Measurements from ENCODE around the gene FOXO1. TPM values are rescaled to one million over a fixed set of nuclear protein-coding genes. Genes with fewer than 3 reads are reported as not detected.

Gene FOXO1
- total and polyA plus RNA-seq, 2 experiments from 2014 or later, result 32.4 to 68.0 TPM

DNA sequence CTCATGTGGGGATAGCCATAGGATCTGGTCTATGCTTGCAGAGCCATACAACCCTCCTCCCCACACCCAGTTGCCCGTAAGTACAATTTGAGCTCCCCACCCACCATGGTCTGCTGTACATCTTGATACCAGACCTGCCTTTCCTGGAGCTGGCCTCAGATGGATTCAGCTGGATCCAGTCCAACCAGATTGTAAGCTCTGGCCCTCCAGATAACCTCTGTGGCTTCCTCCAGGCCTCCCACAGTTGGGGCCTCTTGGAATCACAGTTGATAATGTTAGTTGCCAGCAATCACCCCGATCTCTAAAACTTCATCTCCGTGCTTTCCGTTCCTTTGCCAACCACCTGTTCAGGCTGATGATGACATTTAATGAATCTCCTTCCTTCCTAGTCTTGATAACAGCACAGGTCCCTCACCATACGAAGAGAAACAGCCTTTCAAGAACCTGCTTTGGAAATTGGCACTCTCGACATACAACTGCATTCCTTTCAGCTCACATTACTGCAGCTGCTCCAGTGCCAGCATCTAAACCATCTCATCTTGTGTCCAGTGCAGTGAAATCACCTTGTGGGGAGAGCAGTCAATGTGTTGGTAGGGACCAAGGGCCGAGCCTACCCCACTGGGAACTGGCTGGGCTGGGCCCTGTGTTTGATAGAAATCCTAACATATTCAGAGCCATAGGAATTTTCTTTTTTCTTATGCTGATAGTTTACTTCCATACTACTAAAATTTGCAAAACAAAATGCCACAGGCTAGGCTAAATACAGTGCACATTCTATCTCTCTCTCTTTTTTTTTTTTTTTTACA lies 15.1 kb upstream of the FOXO1 start (continued):
- no peak for TF ChIP-seq REST (IDR thresholded peaks at IDR 0.05; ENCODE audit: unreplicated experiment)
- no peak for TF ChIP-seq STAT1 (IDR thresholded peaks at IDR 0.05; ENCODE audit: unreplicated experiment)
- TF ChIP-seq POLR2AphosphoS5 (IDR thresholded peaks at IDR 0.05; ENCODE audit: low read depth), result peak; percentile 45; the same call in 1 of the 2 replicates
- TF ChIP-seq, protein P1, sequence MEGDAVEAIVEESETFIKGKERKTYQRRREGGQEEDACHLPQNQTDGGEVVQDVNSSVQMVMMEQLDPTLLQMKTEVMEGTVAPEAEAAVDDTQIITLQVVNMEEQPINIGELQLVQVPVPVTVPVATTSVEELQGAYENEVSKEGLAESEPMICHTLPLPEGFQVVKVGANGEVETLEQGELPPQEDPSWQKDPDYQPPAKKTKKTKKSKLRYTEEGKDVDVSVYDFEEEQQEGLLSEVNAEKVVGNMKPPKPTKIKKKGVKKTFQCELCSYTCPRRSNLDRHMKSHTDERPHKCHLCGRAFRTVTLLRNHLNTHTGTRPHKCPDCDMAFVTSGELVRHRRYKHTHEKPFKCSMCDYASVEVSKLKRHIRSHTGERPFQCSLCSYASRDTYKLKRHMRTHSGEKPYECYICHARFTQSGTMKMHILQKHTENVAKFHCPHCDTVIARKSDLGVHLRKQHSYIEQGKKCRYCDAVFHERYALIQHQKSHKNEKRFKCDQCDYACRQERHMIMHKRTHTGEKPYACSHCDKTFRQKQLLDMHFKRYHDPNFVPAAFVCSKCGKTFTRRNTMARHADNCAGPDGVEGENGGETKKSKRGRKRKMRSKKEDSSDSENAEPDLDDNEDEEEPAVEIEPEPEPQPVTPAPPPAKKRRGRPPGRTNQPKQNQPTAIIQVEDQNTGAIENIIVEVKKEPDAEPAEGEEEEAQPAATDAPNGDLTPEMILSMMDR (conservative IDR thresholded peaks at IDR 0.05; ENCODE audit: low read depth in 2 of 2), result no peak
- no peak for TF ChIP-seq EZH2 (IDR thresholded peaks at IDR 0.05; ENCODE audit: low read depth, unreplicated experiment)
- TF ChIP-seq, protein P2, sequence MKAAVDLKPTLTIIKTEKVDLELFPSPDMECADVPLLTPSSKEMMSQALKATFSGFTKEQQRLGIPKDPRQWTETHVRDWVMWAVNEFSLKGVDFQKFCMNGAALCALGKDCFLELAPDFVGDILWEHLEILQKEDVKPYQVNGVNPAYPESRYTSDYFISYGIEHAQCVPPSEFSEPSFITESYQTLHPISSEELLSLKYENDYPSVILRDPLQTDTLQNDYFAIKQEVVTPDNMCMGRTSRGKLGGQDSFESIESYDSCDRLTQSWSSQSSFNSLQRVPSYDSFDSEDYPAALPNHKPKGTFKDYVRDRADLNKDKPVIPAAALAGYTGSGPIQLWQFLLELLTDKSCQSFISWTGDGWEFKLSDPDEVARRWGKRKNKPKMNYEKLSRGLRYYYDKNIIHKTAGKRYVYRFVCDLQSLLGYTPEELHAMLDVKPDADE (IDR thresholded peaks at IDR 0.05), result no peak
- no peak for TF ChIP-seq ZNF331 (CRISPR knock-in tag; IDR thresholded peaks at IDR 0.05; ENCODE audit: low read depth)
- TF ChIP-seq EZH2phosphoT487 (IDR thresholded peaks at IDR 0.05; ENCODE audit: unreplicated experiment), result no peak
- no peak for TF ChIP-seq JUNB (IDR thresholded peaks at IDR 0.05; ENCODE audit: unreplicated experiment)
- TF ChIP-seq NANOG (IDR thresholded peaks at IDR 0.05; ENCODE audit: borderline replicate concordance), result no peak

DNA sequence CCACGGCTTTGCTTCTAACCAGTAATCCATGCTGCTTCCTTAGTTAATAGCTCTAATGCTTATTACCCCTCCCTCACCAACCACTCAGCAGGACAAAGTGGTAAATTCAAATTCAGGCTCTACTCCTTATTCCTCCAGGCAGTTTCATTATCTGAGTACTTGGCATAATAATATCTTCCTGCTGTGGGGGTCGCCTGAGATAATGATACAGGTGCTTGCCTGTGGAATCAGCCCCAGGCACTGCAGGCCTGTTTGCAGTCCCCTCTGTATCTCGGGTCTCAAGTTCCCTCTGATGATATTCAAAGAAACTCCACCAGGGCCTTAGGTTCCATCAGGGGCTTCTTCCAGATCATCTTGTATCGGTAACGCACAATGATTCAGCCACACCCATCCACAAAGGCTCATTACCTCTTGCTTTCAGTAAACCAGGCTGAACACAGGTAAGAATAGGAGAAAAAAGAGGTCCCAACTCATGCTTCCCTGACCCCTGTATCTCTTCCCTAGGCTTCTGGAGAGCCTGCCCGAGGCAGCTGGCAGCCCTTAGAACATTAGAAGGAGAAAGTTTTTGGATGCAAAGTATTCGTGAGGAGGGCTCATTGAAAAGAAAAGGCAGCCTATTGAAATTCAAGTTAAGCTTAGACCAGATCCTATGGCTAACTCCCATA lies 14.3 kb upstream of the FOXO1 start:
- H3K27me3 Mint-ChIP-seq (ENCODE audit: insufficient read depth, low read depth, poor library complexity), result peaks cover 18% of the 10 kb centered on the region
- Histone ChIP-seq H3K4me2 (peak overlapping the region; percentile 75), H3K27ac (ENCODE audit: low read depth) (peak overlapping the region; percentile 91), H4K20me1 (replicated peaks; ENCODE audit: insufficient read depth) (no peaks in the 10 kb centered on the region), H3K9me2 (ENCODE audit: insufficient read depth) (no peaks in the 10 kb centered on the region), H3K4me1 (ENCODE audit: insufficient read depth) (peaks cover 25% of the 10 kb centered on the region), H3K36me3 (ENCODE audit: insufficient read depth) (no peaks in the 10 kb centered on the region), H2AFZ (no peak overlapping the region), H3K79me2 (replicated peaks; ENCODE audit: insufficient read depth) (no peaks in the 10 kb centered on the region), H3K27me3 (ENCODE audit: insufficient read depth) (no peaks in the 10 kb centered on the region), H3F3A (replicated peaks; ENCODE audit: low read depth) (no peaks in the 10 kb centered on the region; the same call in 1 of the 2 replicates), H3K4me3 (peak overlapping the region; percentile 43)
- H3K36me3 Mint-ChIP-seq (ENCODE audit: low read depth), result 0 out of 3 replicates have a peak, but pooled peaks cover 5% of the 10 kb centered on the region
- DNase-seq (ENCODE audit: low spot score), result peak; percentile 78
- peak overlapping the region; percentile 92 for H3K27ac Mint-ChIP-seq
- peak; percentile 83 for ATAC-seq
- H3K4me1 Mint-ChIP-seq, result peaks cover 35% of the 10 kb centered on the region
- H3K9me3 Mint-ChIP-seq, result 0 out of 3 replicates have a peak, but pooled peaks cover 5% of the 10 kb centered on the region
- peak overlapping the region; percentile 57 for H3K4me3 Mint-ChIP-seq
- peak; percentile 92 for TF ChIP-seq NANOG (IDR thresholded peaks at IDR 0.05; ENCODE audit: borderline replicate concordance)
- TF ChIP-seq ZNF331 (CRISPR knock-in tag; IDR thresholded peaks at IDR 0.05; ENCODE audit: low read depth), result no peak
- TF ChIP-seq REST (IDR thresholded peaks at IDR 0.05; ENCODE audit: unreplicated experiment), result no peak
